ENCODE data around the gene COL5A1.

COL5A1 gene

DNA sequence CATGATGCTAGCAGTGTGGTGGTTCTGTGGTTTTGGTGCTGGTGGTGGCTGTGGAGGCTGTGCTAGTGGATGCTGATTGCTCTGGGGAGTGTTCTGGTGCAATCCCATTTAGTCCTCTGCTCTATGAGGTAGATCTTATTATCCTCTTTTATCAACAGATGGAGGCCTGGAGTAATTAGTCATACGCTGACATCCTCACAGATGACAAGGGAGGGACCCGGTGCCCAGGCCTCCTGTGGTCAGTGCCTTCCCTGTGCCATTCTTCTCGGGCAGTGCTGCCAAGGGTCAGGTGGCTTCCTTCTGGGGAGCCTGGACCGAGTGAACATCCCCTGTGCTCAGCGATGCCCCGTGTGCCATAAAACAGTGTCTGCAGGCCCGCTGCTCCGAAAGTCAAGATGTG lies 74.5 kb downstream of the COL5A1 start:
- H3K4me1 ChIP-seq, result no peaks in the 10 kb centered on the region
- no peak overlapping the region for H3K9ac ChIP-seq
- H3K4me2 ChIP-seq (ENCODE audit: low read length), result no peak overlapping the region
- TF ChIP-seq, protein P1, sequence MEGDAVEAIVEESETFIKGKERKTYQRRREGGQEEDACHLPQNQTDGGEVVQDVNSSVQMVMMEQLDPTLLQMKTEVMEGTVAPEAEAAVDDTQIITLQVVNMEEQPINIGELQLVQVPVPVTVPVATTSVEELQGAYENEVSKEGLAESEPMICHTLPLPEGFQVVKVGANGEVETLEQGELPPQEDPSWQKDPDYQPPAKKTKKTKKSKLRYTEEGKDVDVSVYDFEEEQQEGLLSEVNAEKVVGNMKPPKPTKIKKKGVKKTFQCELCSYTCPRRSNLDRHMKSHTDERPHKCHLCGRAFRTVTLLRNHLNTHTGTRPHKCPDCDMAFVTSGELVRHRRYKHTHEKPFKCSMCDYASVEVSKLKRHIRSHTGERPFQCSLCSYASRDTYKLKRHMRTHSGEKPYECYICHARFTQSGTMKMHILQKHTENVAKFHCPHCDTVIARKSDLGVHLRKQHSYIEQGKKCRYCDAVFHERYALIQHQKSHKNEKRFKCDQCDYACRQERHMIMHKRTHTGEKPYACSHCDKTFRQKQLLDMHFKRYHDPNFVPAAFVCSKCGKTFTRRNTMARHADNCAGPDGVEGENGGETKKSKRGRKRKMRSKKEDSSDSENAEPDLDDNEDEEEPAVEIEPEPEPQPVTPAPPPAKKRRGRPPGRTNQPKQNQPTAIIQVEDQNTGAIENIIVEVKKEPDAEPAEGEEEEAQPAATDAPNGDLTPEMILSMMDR (IDR thresholded peaks at IDR 0.05), result no peak
- H2AFZ ChIP-seq, result no peak overlapping the region
- no peaks in the 10 kb centered on the region for H3K9me3 ChIP-seq (ENCODE audit: control insufficient read depth, low read length)
- H3K27me3 ChIP-seq (ENCODE audit: control insufficient read depth, insufficient read depth, low read length), result no peaks in the 10 kb centered on the region
- no peaks in the 10 kb centered on the region for H3K36me3 ChIP-seq (ENCODE audit: control insufficient read depth, insufficient read depth, low read length)
- no peaks in the 10 kb centered on the region for H3K79me2 ChIP-seq
- H3K4me3 ChIP-seq (ENCODE audit: low read depth, low read length), result no peak overlapping the region
- no peak overlapping the region for H3K27ac ChIP-seq

DNA sequence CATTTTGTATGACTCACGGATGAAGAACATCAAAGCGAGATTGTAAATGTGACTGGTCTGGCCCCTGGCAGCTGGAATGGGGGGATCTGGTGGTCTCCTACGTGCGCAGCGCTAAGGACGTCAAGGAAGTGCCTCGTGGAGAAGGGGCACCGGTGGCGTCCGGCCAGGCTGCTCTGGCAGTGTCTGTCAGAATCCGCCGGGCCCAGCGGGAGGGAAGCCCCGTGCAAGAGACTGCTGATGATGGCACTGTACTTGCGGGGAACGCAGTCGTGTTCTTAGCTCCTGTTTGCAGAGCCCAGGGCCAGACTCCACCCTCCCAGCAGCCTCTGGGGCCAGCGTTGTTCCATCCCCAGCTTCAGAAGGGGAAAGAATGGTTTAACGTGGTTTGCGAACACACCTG lies 75.5 kb downstream of the COL5A1 start:
- no peaks in the 10 kb centered on the region for H3K79me2 ChIP-seq
- H3K9me3 ChIP-seq (ENCODE audit: control insufficient read depth, low read length), result no peaks in the 10 kb centered on the region
- no peak overlapping the region for H3K4me2 ChIP-seq (ENCODE audit: low read length)
- H3K4me1 ChIP-seq, result no peaks in the 10 kb centered on the region
- TF ChIP-seq, protein P1 (IDR thresholded peaks at IDR 0.05), result no peak
- H3K36me3 ChIP-seq (ENCODE audit: control insufficient read depth, insufficient read depth, low read length), result no peaks in the 10 kb centered on the region
- no peak overlapping the region for H3K4me3 ChIP-seq (ENCODE audit: low read depth, low read length)
- H3K9ac ChIP-seq, result no peak overlapping the region
- no peak overlapping the region for H2AFZ ChIP-seq
- H3K27ac ChIP-seq, result no peak overlapping the region
- H3K27me3 ChIP-seq (ENCODE audit: control insufficient read depth, insufficient read depth, low read length), result no peaks in the 10 kb centered on the region

DNA sequence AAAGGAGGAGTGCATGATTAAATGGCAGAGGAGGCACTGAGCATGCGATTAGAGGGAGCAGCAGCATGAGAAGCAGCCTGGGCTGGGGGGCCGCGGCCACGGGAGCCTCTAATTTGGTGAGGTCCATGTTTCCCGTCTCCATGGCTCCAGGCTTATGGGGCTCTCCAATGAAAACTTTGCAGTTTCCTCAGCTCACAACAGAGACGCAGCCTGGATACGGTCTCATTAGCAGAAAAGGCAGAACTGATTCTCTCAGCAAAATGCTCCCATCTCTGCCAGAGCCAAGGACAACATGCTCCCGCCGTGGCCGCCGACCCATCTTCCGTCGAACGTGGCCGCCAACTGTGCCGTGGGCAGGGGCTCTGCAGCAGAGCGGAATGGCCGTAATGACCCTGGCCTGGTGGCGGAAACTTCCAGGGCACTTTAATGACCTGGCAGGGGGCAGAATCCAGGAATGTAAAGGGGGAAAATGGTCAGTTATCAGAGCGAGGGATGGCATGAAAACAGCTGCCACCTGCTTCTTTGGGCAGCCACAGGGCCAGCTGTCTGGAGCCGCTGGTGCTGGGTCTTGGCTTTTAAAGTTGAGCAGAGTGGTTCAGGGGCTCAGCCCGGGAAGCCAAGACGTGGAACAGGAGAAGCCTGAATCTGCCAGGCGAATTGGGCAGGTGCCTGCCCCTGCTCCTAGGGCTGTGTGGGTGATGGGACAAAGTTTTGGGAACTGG lies 76.5 kb downstream of the COL5A1 start:
- TF ChIP-seq, protein P1 (IDR thresholded peaks at IDR 0.05), result no peak
- Histone ChIP-seq H3K4me3 (ENCODE audit: low read depth, low read length) (no peak overlapping the region), H3K4me1 (no peaks in the 10 kb centered on the region), H3K79me2 (no peaks in the 10 kb centered on the region), H3K9me3 (ENCODE audit: control insufficient read depth, low read length) (no peaks in the 10 kb centered on the region), H2AFZ (no peak overlapping the region), H3K9ac (no peak overlapping the region), H3K36me3 (ENCODE audit: control insufficient read depth, insufficient read depth, low read length) (no peaks in the 10 kb centered on the region), H3K4me2 (ENCODE audit: low read length) (no peak overlapping the region), H3K27me3 (ENCODE audit: control insufficient read depth, insufficient read depth, low read length) (no peaks in the 10 kb centered on the region), H3K27ac (no peak overlapping the region)

DNA sequence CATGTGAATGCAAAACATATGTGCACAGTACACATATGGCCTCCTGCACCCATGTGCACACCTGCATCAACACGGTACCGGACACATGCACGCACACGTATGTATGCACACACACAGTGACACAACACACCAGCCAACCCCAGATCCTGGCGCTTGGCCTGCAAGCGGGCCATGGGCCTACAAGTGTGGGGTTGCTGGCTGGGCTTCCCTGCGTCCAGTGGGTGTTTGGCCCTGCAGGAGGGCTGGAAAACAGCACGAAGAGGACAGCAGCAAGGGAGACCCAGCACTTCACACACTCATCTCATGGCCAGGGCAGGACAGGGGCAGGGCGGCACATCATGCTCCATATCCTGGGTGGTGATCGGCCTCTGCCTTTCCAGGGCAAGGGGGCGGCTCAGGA lies 77.7 kb downstream of the COL5A1 start:
- no peak overlapping the region for H3K27ac ChIP-seq
- no peaks in the 10 kb centered on the region for H3K36me3 ChIP-seq (ENCODE audit: control insufficient read depth, insufficient read depth, low read length)
- H3K79me2 ChIP-seq, result no peaks in the 10 kb centered on the region
- TF ChIP-seq, protein P1 (IDR thresholded peaks at IDR 0.05), result no peak
- H3K9me3 ChIP-seq (ENCODE audit: control insufficient read depth, low read length), result no peaks in the 10 kb centered on the region
- H3K27me3 ChIP-seq (ENCODE audit: control insufficient read depth, insufficient read depth, low read length), result no peaks in the 10 kb centered on the region
- H2AFZ ChIP-seq, result no peak overlapping the region
- H3K4me3 ChIP-seq (ENCODE audit: low read depth, low read length), result no peak overlapping the region
- H3K4me2 ChIP-seq (ENCODE audit: low read length), result no peak overlapping the region
- H3K4me1 ChIP-seq, result no peaks in the 10 kb centered on the region
- H3K9ac ChIP-seq, result no peak overlapping the region

DNA sequence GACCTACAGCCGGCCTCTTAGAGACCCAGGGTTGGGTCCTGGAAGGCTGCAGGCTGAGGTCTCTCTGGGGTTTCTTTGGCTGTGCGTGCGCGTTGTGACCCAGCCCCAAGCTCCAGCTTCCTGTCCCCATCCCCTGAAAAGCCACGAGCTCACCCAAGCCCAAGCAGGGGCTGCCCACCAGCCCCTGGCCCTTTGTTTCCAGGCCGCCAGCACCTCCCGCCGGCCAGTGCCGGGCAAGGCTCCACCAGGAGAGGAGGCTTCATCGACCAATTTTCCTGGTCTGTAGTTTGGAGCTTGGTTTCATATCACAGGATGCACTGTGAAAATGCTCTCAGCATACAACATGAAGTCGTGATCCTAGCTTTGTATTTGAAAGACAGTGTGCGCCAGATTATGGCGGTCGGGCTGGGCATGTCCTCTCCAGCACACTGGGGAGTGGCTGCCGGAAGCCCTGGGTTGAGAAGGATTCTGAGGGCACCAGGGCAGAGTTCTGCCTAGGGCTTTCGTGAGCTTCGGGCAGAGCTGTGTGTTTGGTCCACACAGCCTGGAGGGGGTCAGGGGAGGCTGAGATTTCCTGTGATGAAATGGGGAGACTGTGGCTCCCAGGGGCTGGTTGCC lies 78.6 kb downstream of the COL5A1 start:
- H3K27me3 ChIP-seq (ENCODE audit: control insufficient read depth, insufficient read depth, low read length), result no peaks in the 10 kb centered on the region
- no peak overlapping the region for H3K4me3 ChIP-seq (ENCODE audit: low read depth, low read length)
- no peaks in the 10 kb centered on the region for H3K4me1 ChIP-seq
- H3K36me3 ChIP-seq (ENCODE audit: control insufficient read depth, insufficient read depth, low read length), result no peaks in the 10 kb centered on the region
- H3K27ac ChIP-seq, result no peak overlapping the region
- no peaks in the 10 kb centered on the region for H3K79me2 ChIP-seq
- no peak overlapping the region for H3K9ac ChIP-seq
- no peak overlapping the region for H2AFZ ChIP-seq
- H3K9me3 ChIP-seq (ENCODE audit: control insufficient read depth, low read length), result no peaks in the 10 kb centered on the region
- TF ChIP-seq, protein P1 (IDR thresholded peaks at IDR 0.05), result no peak
- no peak overlapping the region for H3K4me2 ChIP-seq (ENCODE audit: low read length)
